ENCODE measurements around the gene GLP2R.
"Not testable (repeated sequence)": the region's sequence is repeated elsewhere in the genome, so short reads cannot be mapped to it uniquely, and the experiment has no call there.

GLP2R gene

GRCh38 chr17:9918352-9918751 lies 92.6 kb downstream of the GLP2R start:
- in situ Hi-C loops (cut with HindIII; ENCODE audit: low sequenced_read_pairs) = no loop called here

GRCh38 chr17:9918804-9919352 lies 93.2 kb downstream of the GLP2R start:
- in situ Hi-C loops (cut with HindIII; ENCODE audit: low sequenced_read_pairs) = no loop called here

GRCh38 chr17:9921216-9921615 lies 95.5 kb downstream of the GLP2R start:
- in situ Hi-C loops (cut with HindIII; ENCODE audit: low sequenced_read_pairs) = not testable (repeated sequence)

- in situ Hi-C loops (cut with HindIII; ENCODE audit: low sequenced_read_pairs) = no loop called here
Observed at GRCh38 chr17:9922012-9922848, 96.5 kb downstream of the GLP2R start.

GRCh38 chr17:9924735-9925191 lies 99.0 kb downstream of the GLP2R start:
- in situ Hi-C loops (cut with HindIII; ENCODE audit: low sequenced_read_pairs) = loop anchor here (5.0 kb wide), 1 partner anchor 48 kb away; no protein-coding TSS in a partner anchor

- in situ Hi-C loops (cut with HindIII; ENCODE audit: low sequenced_read_pairs) = loop anchor here (5.0 kb wide), 1 partner anchor 47 kb away; no protein-coding TSS in a partner anchor
Observed at GRCh38 chr17:9925457-9925856, 99.7 kb downstream of the GLP2R start.

- in situ Hi-C loops (cut with HindIII; ENCODE audit: low sequenced_read_pairs) = loop anchor here (5.0 kb wide), 1 partner anchor 46 kb away; no protein-coding TSS in a partner anchor
Observed at GRCh38 chr17:9926150-9926804, 100.6 kb downstream of the GLP2R start.

- in situ Hi-C loops (cut with HindIII; ENCODE audit: low sequenced_read_pairs) = loop anchor here (5.0 kb wide), 1 partner anchor 44 kb away; no protein-coding TSS in a partner anchor
Observed at GRCh38 chr17:9928601-9929333, 103.0 kb downstream of the GLP2R start.

GRCh38 chr17:9929871-9930270 lies 104.1 kb downstream of the GLP2R start:
- in situ Hi-C loops (cut with HindIII; ENCODE audit: low sequenced_read_pairs) = loop anchor here (5.0 kb wide), 1 partner anchor 42 kb away; no protein-coding TSS in a partner anchor

- in situ Hi-C loops (cut with HindIII; ENCODE audit: low sequenced_read_pairs) = no loop called here
Observed at GRCh38 chr17:9931144-9931741, 105.5 kb downstream of the GLP2R start.

- in situ Hi-C loops (cut with HindIII; ENCODE audit: low sequenced_read_pairs) = no loop called here
Observed at GRCh38 chr17:9932491-9932890, 106.8 kb downstream of the GLP2R start.

GRCh38 chr17:9934331-9934730 lies 108.6 kb downstream of the GLP2R start:
- in situ Hi-C loops (cut with HindIII; ENCODE audit: low sequenced_read_pairs) = no loop called here

- in situ Hi-C loops (cut with HindIII; ENCODE audit: low sequenced_read_pairs) = no loop called here
Observed at GRCh38 chr17:9935408-9935807, 109.7 kb downstream of the GLP2R start.

- in situ Hi-C loops (cut with HindIII; ENCODE audit: low sequenced_read_pairs) = no loop called here
Observed at GRCh38 chr17:9936095-9936494, 110.4 kb downstream of the GLP2R start.

GRCh38 chr17:9937241-9937761 lies 111.6 kb downstream of the GLP2R start:
- in situ Hi-C loops (cut with HindIII; ENCODE audit: low sequenced_read_pairs) = no loop called here

GRCh38 chr17:9937901-9938300 lies 112.2 kb downstream of the GLP2R start:
- in situ Hi-C loops (cut with HindIII; ENCODE audit: low sequenced_read_pairs) = no loop called here

- in situ Hi-C loops (cut with HindIII; ENCODE audit: low sequenced_read_pairs) = no loop called here
Observed at GRCh38 chr17:9938764-9939163, 113.0 kb downstream of the GLP2R start.

GRCh38 chr17:9940841-9941240 lies 115.1 kb downstream of the GLP2R start:
- in situ Hi-C loops (cut with HindIII; ENCODE audit: low sequenced_read_pairs) = no loop called here

- in situ Hi-C loops (cut with HindIII; ENCODE audit: low sequenced_read_pairs) = no loop called here
Observed at GRCh38 chr17:9941305-9941704, 115.6 kb downstream of the GLP2R start.
